NCI-H2029 (cell line): Measurements from ENCODE around the gene ELMO1.

ENCODE experiments used
- DNase-seq: peaks from one replicate; lab custom pipeline; 2025; lab: John Stamatoyannopoulos, UW

ELMO1 gene

DNA sequence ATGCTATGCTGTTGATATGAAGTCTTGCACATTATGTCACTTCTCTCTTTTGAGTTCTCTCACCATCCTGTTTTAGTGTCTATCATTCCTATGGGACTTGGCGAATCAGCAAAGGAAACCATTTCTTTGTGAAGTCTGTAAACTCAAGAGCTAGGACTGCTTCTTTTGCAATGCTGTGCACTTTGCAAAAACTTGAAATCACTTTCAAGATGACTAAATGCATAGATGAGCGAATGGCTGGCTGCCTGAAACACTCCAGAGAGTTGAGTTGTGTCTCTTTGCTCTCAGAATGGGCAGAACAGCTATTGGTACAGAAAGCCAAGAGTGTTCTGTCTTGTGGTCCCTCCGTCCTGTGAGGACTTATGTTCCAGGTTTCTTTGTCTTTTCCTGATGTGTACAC lies 18.3 kb upstream of the ELMO1 start:
- DNase-seq, result no peak

DNA sequence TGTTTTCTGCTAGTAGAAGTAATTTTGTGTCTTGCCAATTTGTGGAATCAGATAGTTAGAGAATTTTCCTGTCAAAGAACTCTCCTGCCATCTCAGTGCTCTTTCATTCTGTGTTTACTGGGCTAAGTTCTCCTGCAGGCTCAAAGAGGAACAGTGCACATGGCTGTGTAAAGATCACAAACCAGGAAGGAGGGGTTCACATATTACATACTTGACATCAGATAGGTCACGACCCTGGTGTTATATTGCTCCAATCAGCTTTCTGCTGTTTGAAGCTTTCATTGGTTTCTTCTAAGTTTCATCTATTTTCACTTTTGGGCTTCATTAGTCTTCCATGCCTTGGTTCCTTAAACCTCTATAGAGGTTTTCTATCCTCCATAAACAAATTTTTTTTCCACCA lies 13.5 kb upstream of the ELMO1 start:
- no peak for DNase-seq

DNA sequence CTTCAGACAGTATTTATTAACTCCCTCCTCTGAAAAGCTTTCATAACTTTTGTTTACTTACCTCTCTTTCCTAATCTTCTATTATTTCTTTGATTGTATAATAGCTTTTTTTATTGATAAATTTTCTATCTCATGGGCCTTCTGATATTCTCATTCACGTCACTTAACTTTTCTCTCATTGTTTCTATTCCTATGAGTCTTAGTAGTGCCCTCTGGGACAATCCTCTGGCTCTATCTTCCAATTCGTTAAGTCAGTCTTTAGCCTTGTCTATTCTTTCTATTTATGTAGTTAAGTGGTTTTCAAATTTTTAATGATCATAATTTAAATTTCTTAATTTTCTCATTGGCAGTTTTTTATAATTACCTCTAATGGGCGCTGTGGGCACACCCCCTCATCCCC lies 6.4 kb upstream of the ELMO1 start:
- no peak for DNase-seq

DNA sequence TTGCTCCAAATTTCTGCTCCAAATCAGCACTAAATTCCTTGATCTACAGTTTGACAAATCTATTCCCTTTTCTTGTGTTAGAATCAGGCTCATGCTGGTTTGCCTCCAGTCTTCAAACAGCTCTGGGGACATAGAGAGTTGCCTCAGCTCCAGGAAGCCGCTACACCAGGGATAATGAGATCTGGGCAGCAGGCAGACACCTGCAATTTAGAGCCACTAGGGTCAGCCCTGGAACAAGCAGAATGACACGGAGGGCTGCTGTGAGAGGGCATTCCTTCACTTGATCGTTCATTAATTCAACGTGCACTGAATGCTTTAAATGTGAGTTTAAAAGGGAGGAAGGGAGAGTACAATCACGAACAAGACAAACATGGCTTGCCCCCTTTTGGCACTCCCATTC lies 3.7 kb upstream of the ELMO1 start:
- DNase-seq, result no peak

DNA sequence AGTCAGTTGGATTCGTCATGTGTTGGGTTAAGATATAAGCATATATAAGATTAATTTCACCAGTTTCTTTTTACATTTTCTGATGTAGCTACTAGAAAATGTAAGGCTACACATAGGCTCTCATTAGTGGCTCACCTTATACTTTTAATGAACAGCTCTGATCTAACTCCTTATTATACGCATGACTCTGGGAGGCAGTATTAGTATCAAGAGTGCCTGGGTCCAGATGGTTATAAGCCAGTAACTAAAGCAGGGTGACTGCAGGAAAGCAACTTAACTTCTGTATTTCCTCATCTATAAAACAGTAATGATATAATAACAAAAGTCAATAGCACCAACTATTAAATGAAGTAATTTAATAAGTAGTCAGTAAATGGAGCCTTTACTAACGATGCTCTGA lies 1.4 kb upstream of the ELMO1 start:
- no peak for DNase-seq

DNA sequence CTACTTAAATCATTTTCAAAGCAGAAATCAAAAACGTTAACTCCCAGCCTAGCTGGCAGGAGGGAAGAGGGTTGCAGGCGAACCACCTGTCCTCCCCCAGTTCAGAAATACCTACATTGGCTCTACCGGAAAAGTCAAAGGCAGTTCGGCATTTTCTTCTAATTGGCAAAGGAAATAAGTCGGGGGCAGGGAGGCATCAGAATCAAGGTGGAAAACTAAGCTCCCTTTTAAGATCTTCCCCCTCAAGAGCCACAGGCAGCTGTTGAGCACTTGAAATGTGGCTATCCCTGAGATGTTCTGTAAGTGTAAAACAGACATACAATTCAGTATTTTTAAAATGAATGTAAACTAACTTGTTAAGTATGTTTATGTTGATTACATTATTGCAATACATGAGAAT lies 957 bp upstream of the ELMO1 start:
- DNase-seq, result no peak

DNA sequence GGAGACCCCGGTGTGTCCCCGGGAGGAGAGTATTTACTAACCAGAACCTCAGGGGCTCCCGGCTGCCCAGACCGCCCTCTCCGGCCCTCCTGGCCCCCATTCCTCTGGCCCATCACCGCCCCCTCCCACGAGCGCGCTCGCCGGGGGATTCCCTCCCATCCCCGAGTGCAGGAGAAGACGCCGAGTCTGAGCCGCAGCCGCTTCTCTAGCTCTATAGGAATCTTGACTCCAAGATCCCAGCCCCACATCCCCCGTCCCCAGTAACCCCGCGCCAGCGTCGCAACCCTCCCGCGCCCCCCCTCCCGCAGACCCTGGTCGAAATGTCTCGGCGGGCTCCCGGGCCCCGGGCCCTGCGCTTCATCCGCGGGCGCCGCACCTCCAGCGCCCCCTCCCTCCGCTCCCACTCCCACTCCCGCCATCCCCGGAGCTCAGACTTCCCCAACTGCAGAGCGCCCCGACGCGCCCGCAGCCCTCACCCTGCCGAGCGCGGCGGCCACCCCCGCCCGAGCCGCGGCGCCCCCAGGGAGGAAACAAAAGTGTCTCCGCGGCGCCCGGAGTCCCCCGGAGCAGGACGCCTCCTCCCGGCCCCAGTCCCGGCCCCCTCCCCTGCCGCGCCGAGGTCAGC lies 541 bp downstream of the ELMO1 start:
- DNase-seq, result no peak

DNA sequence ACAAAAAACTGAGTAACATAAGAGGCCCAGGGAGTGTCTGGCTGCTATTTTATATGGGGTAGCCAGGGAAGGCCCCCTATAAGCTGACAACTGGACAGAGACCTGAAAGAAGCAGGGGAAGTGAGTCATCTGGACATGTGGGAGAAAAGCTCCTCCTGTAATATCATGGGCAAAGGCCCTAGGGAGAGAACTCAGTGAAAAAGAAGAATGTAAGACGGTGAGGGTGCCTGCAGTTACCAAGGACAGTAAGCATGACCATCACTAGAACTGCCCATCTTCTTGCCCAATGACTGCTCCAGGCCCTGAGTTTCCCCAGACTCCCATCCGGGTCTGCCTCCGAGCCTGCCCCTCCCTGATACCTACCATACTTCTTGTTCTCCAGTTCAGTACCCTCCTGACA lies 2.3 kb downstream of the ELMO1 start:
- DNase-seq, result no peak

DNA sequence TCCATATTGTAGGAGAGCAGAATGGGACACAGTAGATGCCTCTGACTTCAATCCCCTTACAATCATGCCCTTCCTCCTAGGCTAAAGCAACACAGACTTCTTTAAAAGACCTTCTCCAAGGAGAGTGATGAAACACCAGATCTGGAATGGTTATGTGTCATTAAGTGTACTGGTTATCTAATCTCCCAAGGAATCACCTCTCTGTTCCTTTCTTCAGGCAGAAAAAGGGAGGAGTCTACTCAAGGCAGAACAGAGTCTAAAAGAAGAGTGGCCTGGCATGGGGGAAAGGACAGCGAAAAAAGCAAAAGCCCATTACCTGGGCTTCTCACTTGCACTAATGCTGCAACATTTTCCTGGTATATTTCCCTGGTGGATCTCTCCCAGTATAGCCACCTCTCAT lies 2.9 kb downstream of the ELMO1 start:
- DNase-seq, result no peak

DNA sequence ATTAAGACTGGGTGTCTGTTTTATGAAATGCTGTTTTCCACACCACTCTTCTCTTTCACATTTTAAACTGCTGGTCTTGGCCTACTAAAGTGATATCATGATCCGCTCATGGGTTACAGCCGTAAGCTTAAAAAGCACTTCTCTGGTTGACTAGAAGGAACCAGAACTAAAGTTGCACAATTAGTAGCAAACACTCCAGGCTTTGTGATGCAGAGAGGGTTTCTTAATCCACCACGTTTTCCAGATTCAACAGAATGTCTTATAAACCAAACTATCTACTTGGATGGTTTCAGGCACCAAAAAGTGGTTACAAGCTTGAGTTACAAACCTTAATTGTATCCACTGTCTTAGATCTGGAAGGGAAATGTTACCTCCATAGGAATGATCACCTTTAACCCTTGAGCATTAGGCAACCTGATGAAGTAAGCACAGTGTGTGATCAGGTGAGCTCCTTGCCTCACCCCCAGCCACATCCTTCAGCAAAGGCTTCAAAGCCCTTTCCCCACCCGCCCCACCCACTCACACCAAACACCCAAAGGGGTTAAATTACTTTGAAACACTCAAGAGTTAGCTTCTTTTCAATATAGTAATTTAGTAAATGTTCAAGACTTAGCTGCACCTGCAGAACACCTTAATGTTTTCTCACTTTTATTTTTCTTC lies 3.5 kb downstream of the ELMO1 start:
- no peak for DNase-seq

DNA sequence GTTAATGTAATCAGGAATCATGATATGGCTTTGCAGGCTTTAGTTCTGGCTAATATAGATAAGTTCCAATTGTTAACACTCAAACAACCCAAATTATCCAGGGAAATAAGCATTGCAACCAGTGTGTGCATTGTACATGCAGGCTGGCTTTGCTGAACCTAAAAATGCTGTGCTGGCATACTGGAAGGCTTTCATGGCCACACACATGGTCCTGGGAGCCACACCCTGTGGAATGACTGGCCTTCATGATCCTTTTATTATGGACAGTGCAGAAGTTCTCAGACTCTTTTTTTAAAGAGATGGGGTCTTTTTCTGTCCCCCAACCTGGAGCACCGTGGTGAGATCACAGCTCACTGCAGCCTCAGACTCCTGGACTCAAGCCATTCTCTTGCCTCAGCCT lies 5.0 kb downstream of the ELMO1 start:
- DNase-seq, result no peak

DNA sequence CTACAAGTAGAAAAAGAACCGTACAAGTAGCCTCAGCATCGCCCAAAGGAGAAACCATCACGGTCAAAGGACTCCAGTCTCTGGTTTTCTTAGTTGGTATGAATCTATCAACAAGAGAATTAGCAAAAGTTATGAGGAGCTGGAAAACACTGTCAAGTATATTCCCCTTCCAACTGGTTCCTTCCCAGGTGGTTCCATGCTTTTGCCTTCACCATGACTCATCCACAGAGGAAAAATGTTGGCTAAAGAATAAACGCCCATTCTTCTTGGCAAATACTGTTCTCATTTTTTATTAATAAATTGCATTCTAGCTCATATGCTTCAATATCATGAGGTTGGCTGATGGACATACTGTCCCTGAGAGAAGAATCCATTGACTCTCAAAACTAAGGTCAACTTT lies 6.4 kb downstream of the ELMO1 start:
- DNase-seq, result no peak

DNA sequence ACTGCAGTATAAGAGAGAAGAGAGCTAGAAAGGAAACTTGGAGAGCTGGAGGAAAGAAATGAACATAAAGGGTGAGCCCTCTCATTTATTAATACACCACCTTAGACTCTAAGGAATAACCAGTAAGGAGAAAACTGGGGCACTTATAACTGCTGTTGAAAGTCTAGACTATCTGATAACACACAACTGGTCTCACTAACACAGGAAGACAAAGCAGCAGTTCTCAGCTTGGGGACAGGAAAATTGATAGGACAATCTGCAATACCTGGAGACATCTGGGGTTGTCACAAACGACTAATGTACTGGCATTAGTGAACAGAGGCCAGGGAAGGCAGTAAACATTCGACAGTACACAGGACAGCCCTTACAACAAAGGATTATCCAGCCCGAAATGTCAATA lies 6.8 kb downstream of the ELMO1 start:
- no peak for DNase-seq

DNA sequence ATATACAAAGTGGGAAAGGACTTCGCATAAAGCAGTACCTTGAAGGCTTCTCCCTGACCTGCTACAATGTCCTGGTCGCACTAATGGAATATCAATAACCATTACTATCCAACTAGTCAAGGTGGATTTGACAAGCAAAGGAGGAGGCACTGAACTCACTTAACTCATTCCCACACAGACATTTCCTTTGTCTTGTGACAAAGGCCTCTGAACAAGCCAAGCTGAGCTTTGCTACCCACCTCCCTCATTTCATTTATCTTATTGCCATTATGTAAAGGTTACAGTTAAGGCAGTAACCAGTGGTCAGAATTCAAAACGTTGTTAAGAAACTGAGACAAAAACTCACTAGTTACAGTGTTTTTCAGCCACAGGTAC lies 7.3 kb downstream of the ELMO1 start:
- DNase-seq, result no peak

DNA sequence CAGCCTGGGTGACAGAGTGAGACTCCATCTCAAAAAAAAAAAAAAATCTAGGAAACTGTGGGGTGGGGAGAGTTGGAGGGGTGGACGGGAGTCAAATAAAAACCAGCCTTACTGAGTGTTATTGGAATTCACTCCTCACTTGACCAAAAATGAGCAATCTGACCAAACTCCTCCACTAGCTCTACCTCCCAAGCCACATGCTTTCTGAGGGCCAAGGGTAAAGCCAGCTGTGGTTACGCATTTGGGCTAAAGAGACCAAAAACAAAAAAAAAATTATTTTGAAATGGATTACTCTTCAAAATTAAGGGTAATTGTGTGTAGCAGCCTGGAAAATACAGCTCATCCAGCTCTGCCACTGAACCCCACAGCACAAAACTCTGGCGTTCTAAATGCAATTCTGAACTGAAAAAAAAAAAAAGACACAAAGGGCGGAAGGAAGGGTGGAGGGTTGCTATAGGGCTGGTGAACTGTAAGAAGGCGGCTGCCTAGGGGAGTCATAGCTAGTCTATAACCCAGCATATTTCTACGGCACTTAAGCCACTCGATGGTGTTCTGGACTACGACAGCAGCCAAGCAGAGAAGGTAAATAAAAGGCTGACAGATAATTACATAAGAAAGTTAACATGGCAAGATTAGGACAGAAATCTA lies 7.8 kb downstream of the ELMO1 start:
- DNase-seq, result no peak

DNA sequence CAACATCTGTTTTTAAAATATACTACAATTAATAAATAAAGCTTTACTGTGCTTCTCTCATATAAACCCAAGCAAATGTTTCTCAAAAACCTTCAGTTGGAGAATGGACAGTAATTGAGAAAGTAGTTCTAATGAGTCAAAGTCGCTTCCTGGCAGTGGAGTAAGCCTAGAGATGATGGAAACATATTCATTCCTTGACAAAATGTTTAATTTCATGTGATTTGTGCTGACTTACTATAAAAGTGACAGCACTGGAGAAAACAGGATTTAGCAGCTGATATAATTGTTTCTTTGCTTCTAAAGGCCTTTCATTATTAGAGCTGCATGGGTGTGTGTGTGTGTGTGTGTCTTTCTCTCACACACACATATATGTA lies 9.0 kb downstream of the ELMO1 start:
- no peak for DNase-seq

DNA sequence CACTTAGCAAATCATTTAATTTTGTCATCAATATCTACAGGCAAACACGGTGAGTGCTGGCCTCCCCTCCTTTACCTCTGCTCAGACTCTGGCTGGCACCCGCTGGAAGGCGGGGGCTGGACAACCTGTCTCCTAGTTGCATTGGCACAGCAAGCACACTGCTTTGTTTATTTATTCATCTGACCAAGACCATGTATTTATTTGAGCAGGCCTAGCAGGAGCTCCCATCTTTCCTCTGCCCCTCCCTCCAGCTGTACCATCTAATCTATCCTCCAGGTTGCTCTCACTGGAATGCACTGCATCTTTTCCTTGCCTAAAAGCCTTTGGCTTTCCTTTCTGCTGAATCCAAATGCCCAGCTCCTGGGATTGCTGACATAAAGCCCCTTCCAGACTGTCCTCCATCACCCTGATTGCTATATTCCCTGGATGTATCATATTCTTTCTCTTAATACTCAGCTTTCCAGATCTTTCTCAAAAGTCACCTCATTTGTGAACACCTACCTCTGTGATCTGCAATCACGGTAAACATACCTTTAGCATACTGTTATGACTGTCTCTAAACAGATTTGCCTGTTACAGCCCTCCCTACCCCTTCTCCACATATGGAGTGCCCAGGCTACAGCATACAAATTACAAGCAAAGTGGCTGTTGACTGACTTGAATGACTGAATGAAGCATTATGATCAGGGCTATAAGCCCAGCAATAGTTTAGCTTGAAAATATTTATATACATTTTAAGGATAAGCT lies 9.6 kb downstream of the ELMO1 start:
- no peak for DNase-seq

DNA sequence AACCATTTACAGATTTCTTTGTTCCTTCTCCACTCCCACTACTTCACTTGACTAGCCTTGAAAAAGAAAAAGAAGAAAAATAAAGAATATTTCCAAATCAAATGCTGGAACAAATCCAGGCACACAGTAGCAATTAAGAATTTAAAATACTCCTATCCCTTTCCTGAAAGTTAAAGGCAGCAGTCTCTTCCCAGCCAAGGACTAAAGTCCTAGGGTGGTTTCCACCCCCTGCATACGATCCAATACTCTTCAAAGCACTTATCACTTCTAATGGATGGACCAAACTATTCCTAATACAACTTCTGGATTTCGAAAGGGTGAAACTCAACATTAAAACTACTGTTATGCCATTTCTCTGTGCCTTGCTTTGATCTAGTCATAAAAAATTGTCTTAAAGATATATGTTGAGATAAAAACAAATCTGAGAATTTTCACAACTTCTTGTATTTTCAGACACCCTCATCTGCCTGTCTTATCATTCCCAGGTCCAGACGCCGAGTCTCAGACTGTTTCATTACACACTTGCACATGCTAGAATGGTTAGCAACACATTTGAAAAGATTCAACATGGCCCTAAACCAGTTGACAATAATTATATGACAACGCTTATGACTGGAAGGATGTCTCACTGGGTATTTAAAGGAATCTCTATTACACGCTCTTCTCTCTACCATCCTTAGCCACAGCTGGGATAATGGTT lies 13.4 kb downstream of the ELMO1 start:
- no peak for DNase-seq

DNA sequence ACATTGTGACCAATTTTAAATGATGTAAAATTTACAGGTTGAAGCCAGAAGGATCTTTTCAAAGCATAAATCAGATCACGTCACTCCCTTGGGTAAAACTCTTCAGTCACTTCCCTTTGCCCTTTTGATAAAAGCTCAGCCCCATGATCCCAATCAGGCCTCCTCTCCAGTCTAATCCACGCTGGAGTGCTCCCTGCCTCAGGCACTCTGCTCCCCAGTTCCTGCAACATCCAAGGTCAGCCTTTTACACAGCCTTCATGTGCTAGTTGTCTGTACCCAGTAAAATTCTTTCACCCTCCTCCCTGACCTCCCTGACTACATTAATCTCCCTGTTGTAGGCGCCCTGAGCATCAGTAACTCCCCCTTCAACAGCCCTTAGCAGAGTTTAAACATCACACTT lies 14.1 kb downstream of the ELMO1 start:
- no peak for DNase-seq

DNA sequence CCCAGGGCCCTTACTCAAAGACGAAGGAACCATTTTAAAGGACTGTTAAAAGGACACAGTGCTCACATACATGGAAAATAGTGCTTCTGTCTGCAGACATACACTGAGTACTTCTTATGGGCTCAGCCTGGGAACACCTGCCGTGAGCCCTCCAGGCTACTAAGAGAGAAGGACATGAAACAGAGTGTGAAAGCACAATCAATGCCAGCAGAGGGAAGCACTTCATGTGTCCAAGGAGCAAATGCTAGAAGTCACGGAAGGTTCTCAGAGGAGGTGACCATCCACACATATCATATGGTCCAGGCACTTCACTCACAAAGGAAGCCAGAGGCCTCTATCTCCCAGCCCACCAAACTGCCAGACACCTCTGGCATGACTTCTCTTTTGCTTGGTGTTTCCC lies 15.5 kb downstream of the ELMO1 start:
- DNase-seq, result no peak

DNA sequence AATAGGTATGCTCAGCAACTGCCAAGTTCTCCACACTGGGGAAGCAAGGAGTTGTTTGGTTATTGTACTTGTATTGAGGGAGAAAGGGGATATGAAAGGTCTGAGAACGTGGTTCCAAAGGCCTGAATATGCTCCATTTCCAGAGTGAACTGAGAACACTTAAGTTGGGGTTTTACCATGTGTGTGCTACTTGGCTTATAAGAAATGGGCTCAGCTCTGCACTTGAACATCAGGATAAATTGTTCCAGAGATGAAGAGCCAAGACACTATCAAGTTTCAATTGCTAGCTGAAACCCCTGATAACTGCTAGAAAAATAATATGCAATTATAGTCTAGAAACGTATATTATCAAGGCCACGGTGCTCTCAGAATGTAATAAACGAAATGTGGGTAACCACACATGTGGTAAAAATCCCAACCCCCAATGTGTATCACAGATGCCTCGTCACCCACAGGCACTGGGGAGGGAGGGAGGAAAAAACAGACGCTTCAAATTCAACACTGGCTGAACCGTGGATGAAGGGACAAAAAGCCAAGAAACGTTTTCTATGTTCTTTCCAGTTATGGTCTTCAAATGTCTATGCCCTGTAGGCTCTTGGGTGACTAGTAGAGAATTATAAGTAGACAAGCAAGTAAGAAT lies 16.3 kb downstream of the ELMO1 start:
- DNase-seq, result no peak

DNA sequence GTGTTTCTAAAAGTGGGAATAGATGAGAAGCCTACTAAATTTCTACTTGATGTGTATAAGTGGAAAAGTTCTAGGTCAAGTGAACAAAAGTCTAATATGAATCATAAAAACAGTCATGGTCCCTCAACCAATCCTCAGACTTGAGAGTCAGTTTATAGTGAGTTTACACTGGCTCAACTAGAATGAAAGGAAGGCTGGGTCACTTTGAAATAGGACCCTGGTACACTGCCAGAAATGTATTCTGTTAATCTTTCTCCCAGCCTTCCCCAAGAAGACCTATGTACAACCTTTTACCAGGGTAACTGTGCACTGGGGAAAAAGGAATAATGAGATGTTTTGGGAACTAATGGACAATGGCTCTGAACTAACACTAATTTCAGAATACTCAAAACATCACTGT lies 17.3 kb downstream of the ELMO1 start:
- no peak for DNase-seq
